WTC11 (cell line): Measurements from ENCODE around the gene PRKN. TPM values are rescaled to one million over a fixed set of nuclear protein-coding genes. Genes with fewer than 3 reads are reported as not detected.

Source experiments
- ATAC-seq: fragments of 200-7000 bp; cut with Tn5 transposase; 2 replicates; pipeline ENCODE4 v1.10.0; 2021; ENCODE audit warnings: mild to moderate bottlenecking, moderate library complexity
- CTCF ChIA-PET: fragments of 300-600 bp; sonication (Branson Sonifier 250); formaldehyde crosslinking; loops from one replicate; lab custom pipeline; 2021; ENCODE audit warnings: antibody characterized with exemption; lab: Charles Lee
- POLR2A ChIA-PET: fragments of 350-600 bp; sonication (Branson Sonifier 250); formaldehyde crosslinking; loops from one replicate; lab custom pipeline; 2021; ENCODE audit warnings: antibody characterized with exemption; lab: Charles Lee
- DNase-seq: peaks from one replicate; pipeline ENCODE4 v3.0.0; 2021; ENCODE audit warnings: low spot score
- H3K27ac Mint-ChIP-seq: 2 replicates; pipeline ENCODE4 v1.8.0; 2021; ENCODE audit warnings: mixed read lengths
- H3K27me3 Mint-ChIP-seq: 2 replicates; pipeline ENCODE4 v1.8.0; 2021; ENCODE audit warnings: low read depth, mild to moderate bottlenecking, moderate library complexity, mixed read lengths
- H3K36me3 Mint-ChIP-seq: 2 replicates; pipeline ENCODE4 v1.8.0; 2021; ENCODE audit warnings: mixed read lengths
- H3K4me1 Mint-ChIP-seq: 2 replicates; pipeline ENCODE4 v1.8.0; 2022; ENCODE audit warnings: mixed read lengths
- H3K4me3 Mint-ChIP-seq: 2 replicates; pipeline ENCODE4 v1.8.0; 2021; ENCODE audit warnings: mild to moderate bottlenecking, moderate library complexity, mixed read lengths
- H3K9me3 Mint-ChIP-seq: 2 replicates; pipeline ENCODE4 v1.8.0; 2021; ENCODE audit warnings: mixed read lengths
- ATF2 ChIP-seq: sonication (generic); formaldehyde crosslinking; IDR thresholded peaks from 2 replicates; pipeline ENCODE4 v1.8.1; 2022; ENCODE audit warnings: low read depth, missing genetic modification reagents, borderline replicate concordance
- CBFB ChIP-seq: sonication (generic); formaldehyde crosslinking; IDR thresholded peaks from 2 replicates; pipeline ENCODE4 v1.8.1; 2022; ENCODE audit warnings: mild to moderate bottlenecking, low read depth, missing genetic modification reagents
- E2F1 ChIP-seq: sonication (generic); formaldehyde crosslinking; IDR thresholded peaks from 2 replicates; pipeline ENCODE4 v1.8.0; 2022; ENCODE audit warnings: mild to moderate bottlenecking, missing genetic modification reagents
- E2F4 ChIP-seq: sonication (generic); formaldehyde crosslinking; IDR thresholded peaks from 2 replicates; pipeline ENCODE4 v1.8.1; 2022; ENCODE audit warnings: low read depth, mild to moderate bottlenecking, moderate library complexity, missing genetic modification reagents, borderline replicate concordance
- EMX1 ChIP-seq: fragments of 250-450 bp; sonication (Bioruptor Pico); IDR thresholded peaks from 2 replicates; pipeline ENCODE4 v1.8.0; 2021; ENCODE audit warnings: mild to moderate bottlenecking
- ETV6 ChIP-seq: sonication (generic); formaldehyde crosslinking; IDR thresholded peaks from 2 replicates; pipeline ENCODE4 v1.8.1; 2022; ENCODE audit warnings: mild to moderate bottlenecking, missing genetic modification reagents
- IRF2 ChIP-seq: sonication (generic); formaldehyde crosslinking; IDR thresholded peaks from 2 replicates; pipeline ENCODE4 v1.8.0; 2022; ENCODE audit warnings: low read depth, missing genetic modification reagents, borderline replicate concordance
- JUN ChIP-seq: sonication (generic); formaldehyde crosslinking; IDR thresholded peaks from 2 replicates; pipeline ENCODE4 v1.8.0; 2023; ENCODE audit warnings: mild to moderate bottlenecking, missing genetic modification reagents
- MXD4 ChIP-seq: fragments of 250-450 bp; sonication (Bioruptor Pico); IDR thresholded peaks from 2 replicates; pipeline ENCODE4 v1.8.0; 2021; ENCODE audit warnings: mild to moderate bottlenecking, moderate library complexity, borderline replicate concordance
- NFATC4 ChIP-seq: fragments of 250-450 bp; sonication (Bioruptor Pico); IDR thresholded peaks from 2 replicates; pipeline ENCODE4 v1.9.0; 2021; ENCODE audit warnings: mild to moderate bottlenecking
- NFE2L1 ChIP-seq: sonication (generic); formaldehyde crosslinking; IDR thresholded peaks from 2 replicates; pipeline ENCODE4 v1.8.1; 2023; ENCODE audit warnings: missing genetic modification reagents
- PRDM15 ChIP-seq: sonication (generic); formaldehyde crosslinking; IDR thresholded peaks from 2 replicates; pipeline ENCODE4 v1.8.0; 2022; ENCODE audit warnings: missing genetic modification reagents
- PRRX2 ChIP-seq: fragments of 250-450 bp; sonication (Bioruptor Pico); IDR thresholded peaks from 2 replicates; pipeline ENCODE4 v1.8.0; 2021; ENCODE audit warnings: mild to moderate bottlenecking
- RELA ChIP-seq: sonication (generic); formaldehyde crosslinking; IDR thresholded peaks from 2 replicates; pipeline ENCODE4 v1.8.1; 2022; ENCODE audit warnings: missing genetic modification reagents, mild to moderate bottlenecking, borderline replicate concordance
- ZNF281 ChIP-seq: sonication (generic); formaldehyde crosslinking; IDR thresholded peaks from 2 replicates; pipeline ENCODE4 v1.8.0; 2023; ENCODE audit warnings: mild to moderate bottlenecking, missing genetic modification reagents
- ZNF396 ChIP-seq: fragments of 250-450 bp; sonication (Bioruptor Pico); IDR thresholded peaks from 2 replicates; pipeline ENCODE4 v1.8.0; 2021; ENCODE audit warnings: mild to moderate bottlenecking, moderate library complexity, borderline replicate concordance
- ZNF532 ChIP-seq: fragments of 250-450 bp; sonication (Bioruptor Pico); IDR thresholded peaks from 2 replicates; pipeline ENCODE4 v1.9.0; 2021; ENCODE audit warnings: mild to moderate bottlenecking, borderline replicate concordance
- total RNA-seq: library from RNA; stranded (reverse); gene quantifications from 3 replicates; pipeline ENCODE4 v1.2.3, GENCODE V29; 2021

The PRKN gene
- total RNA-seq, 1 experiment from 2014 or later: 0.59 TPM

GRCh38 chr6:162147805-162148204 is 579.8 kb downstream of the PRKN start:
- Mint-ChIP-seq H3K27me3 (no peaks in the 10 kb centered on the region), H3K27ac (no peak overlapping the region), H3K4me3 (no peak overlapping the region), H3K9me3 (peaks cover 8% of the 10 kb centered on the region; the same call in 1 of the 2 replicates)
- POLR2A ChIA-PET: interaction anchor here (0.6 kb wide), 1 partner anchor 1838 kb away, joined by 3 read pairs; no protein-coding TSS in a partner anchor
- CTCF ChIA-PET: no interaction called here
- TF ChIP-seq JUN (CRISPR knock-in tag) (no peak), CBFB (CRISPR knock-in tag) (no peak), ATF2 (no peak), MXD4 (CRISPR knock-in tag) (no peak), NFATC4 (no peak), ZNF532 (CRISPR knock-in tag) (no peak), EMX1 (CRISPR knock-in tag) (no peak), PRDM15 (CRISPR knock-in tag) (no peak), ZNF281 (CRISPR knock-in tag) (no peak), NFE2L1 (CRISPR knock-in tag) (no peak), ZNF396 (CRISPR knock-in tag) (no peak)
- TF ChIP-seq, all 79 proteins: peak for 0
- peaks cover 19% of the 10 kb centered on the region for H3K4me1 Mint-ChIP-seq
- no peak for DNase-seq
- H3K36me3 Mint-ChIP-seq: no peaks in the 10 kb centered on the region
- ATAC-seq: no peak

- DNase-seq: no peak
- no peak for ATAC-seq
- CTCF ChIA-PET: no interaction called here
- peaks cover 3% of the 10 kb centered on the region; the same call in 1 of the 2 replicates for H3K9me3 Mint-ChIP-seq
- H3K27ac Mint-ChIP-seq: no peak overlapping the region
- no peaks in the 10 kb centered on the region for H3K36me3 Mint-ChIP-seq
- H3K4me1 Mint-ChIP-seq: peaks cover 19% of the 10 kb centered on the region
- no peak overlapping the region for H3K4me3 Mint-ChIP-seq
- H3K27me3 Mint-ChIP-seq: no peaks in the 10 kb centered on the region
- POLR2A ChIA-PET: no interaction called here
- TF ChIP-seq RELA (CRISPR knock-in tag) (no peak), ZNF281 (CRISPR knock-in tag) (no peak), ETV6 (CRISPR knock-in tag) (no peak), PRRX2 (CRISPR knock-in tag) (no peak), E2F1 (CRISPR knock-in tag) (no peak), IRF2 (CRISPR knock-in tag) (no peak), JUN (CRISPR knock-in tag) (no peak), E2F4 (no peak)
Observed at GRCh38 chr6:162147281-162147680, 580.3 kb downstream of the PRKN start.
